GM18520 (cell line): ENCODE data around the gene ARHGEF26.
A peak's percentile ranks its signal among the peaks of the same experiment; 100 is the strongest.

Experiments used
- ATAC-seq: cut with Tn5 transposase; IDR thresholded peaks from one replicate; pipeline ENCODE4 v1.9.1; 2021; ENCODE audit not compliant: unreplicated experiment

Gene ARHGEF26

DNA sequence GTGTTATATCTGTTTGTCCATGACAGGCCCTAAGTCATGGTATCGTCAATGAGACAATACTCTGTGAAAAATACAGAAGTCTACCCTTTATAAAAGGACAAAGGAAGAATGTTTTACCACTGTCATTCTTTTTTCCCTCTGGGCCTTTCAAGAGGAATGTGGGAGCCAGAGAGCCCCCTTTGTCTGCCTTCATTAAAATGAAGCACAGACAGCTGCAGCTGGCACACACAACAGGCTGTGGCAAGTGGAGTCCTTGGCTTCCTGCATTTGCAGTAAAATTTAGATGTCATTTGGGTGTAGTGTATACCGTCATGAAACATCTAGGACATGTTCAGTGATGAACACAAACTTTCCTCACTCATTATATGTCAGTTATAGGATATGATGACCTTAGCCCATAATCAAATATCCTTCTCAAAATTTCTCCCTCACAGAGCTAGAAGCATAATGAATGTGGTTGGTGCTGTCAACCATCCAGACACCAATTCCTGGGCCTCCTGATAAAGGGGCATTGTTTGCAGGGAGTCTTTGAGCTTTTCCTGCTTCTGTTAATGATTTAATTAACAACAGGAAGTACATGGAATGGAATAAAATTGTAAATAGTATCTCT is 126.7 kb downstream of the ARHGEF26 start:
- ATAC-seq, result no peak

GRCh38 chr3:154250291-154250690 is 129.1 kb downstream of the ARHGEF26 start:
- ATAC-seq, result no peak

GRCh38 chr3:154251610-154252009 is 130.4 kb downstream of the ARHGEF26 start:
- no peak for ATAC-seq

GRCh38 chr3:154252759-154253638 is 131.8 kb downstream of the ARHGEF26 start:
- peak; percentile 77 for ATAC-seq

DNA sequence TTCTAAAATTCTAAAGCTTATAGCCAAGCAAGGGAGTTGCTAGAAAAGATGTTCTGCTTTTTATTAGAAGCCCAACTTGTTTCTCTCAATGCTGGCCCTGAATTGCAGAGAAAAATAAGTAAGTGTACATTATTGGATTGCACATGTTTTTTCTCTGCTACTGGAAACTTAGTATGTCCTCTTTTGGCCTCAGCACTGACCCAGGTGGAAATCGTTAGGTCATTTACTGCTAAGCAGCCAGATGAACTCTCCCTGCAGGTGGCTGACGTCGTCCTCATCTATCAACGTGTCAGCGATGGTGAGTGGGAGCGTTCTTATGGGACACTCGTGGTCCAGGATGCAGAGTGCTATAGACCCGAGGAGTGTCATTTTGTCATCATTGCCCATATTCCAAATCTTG is 133.3 kb downstream of the ARHGEF26 start:
- no peak for ATAC-seq

DNA sequence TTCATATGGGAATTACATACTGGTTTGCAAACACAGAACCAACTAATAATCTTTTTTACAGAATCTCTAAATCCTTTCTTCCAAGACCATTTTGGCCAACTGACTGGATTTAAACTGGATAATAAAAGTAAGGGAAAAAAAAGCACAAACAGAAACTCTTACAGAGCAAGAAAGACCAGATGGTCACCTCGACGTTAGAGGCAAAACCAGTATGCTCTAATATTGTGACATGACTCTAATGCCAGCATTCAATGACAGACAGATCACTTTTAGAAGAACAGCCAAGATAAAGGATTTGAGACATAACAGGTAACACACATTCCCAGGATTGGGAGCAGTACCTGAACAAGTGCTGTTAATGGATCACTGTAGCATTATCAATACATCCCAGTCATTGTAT is 152.2 kb downstream of the ARHGEF26 start:
- no peak for ATAC-seq

GRCh38 chr3:154274348-154274747 is 153.2 kb downstream of the ARHGEF26 start:
- no peak for ATAC-seq

- no peak for ATAC-seq
Measured at GRCh38 chr3:154275292-154275691, 154.1 kb downstream of the ARHGEF26 start.

- no peak for ATAC-seq
Measured at GRCh38 chr3:154275965-154276364, 154.8 kb downstream of the ARHGEF26 start.

DNA sequence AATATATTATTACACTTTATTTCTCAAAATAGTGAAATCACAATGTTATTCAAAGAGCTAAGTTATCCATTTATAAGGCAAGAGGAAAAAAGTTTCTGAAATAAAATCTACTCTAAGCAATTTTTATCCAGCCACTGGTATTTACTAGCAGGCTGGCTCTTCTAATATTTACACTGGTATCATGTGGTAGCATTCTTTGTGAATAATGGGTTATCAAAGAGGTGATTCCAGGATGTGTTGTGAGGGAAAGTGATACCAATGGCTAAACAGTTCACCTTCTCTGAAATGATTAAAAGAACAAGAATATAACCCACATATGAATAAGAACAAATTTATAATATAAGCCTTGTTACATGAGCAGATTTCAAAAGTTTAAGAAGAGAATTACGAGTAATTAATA is 159.0 kb downstream of the ARHGEF26 start:
- ATAC-seq, result no peak

GRCh38 chr3:154285221-154285620 is 164.0 kb downstream of the ARHGEF26 start:
- ATAC-seq, result no peak

DNA sequence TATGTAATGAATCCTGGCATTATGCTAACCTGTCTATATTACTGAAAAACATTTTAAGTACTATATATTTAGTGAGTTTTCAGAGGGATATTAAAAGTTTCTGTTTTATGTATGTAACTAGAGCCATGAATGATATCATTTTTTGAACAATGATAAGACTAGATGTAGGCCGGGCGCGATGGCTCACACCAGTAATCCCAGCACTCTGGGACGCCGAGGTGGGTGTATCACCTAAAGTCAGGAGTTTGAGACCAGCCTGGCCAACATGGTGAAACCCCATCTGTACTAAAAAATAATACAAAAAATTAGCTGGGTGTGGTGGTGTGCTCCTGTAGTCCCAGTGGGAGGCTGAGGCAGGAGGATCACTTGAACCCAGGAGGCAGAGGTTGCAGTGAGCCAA is 169.0 kb downstream of the ARHGEF26 start:
- no peak for ATAC-seq

DNA sequence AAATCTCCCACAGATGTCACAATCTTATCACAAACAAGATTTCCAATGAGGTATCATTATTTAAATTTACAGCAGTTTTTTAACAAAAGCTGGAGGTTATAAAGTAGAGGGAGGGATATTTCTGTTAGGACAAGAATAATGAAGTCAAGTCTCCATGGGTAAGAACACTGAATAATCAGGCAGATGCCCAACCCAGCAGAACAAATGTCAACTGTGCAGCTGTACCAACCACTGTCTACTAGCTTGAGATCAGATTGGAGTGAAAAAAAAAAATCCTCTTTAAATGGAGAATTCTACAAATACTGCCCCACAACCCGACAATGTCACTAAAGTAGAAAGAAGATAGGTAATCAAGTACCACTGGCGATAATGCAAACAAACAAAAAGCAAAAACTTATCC is 172.8 kb downstream of the ARHGEF26 start:
- no peak for ATAC-seq

DNA sequence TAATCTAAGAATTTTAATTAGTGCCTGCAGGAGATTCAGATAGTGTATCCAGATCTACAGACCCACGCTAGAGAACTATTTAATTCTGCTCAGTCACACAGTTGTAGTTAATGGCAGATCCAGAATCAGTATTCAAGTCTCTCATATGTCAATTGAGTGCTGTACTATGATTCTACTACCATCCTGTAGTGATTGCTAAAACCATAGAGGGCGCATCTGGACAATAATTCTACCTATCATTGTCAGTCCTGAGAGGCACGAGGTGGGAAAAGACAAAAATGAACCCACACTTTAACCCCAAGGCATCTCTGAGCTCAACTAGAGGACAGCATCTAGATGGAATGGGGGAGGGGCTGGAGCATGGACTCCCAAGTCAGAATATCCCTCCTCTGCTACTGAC is 180.4 kb downstream of the ARHGEF26 start:
- no peak for ATAC-seq

DNA sequence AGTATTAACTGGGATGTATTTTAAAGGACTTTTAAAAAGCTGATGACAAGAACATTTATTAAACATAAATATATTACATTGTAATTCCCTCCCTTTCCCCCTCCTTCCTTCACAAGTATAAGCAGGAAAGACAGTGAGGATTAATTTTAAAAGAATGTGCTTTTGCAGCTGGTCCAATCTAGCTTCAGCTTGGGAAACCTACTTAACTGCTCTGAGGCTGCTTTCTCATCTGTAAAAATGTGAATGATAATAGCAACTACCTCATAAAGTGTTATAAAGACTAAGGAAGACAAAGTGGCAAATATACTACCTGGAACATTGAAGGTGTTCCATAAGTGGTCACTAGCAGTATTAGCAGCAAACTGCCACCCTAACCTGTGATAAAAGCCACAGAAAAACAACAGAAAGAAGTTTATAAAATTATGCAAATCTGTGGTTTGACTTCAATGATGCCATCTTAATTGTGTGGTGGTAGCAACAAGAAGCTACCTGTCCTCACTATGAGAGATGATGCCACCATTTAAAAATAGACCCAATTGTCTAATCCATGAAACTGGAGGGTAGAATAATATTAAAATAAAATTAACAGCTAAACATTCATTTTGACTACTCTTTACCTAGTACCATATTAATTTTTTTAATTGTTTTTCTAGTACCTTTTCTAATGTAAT is 183.1 kb downstream of the ARHGEF26 start:
- peak; percentile 61 for ATAC-seq

DNA sequence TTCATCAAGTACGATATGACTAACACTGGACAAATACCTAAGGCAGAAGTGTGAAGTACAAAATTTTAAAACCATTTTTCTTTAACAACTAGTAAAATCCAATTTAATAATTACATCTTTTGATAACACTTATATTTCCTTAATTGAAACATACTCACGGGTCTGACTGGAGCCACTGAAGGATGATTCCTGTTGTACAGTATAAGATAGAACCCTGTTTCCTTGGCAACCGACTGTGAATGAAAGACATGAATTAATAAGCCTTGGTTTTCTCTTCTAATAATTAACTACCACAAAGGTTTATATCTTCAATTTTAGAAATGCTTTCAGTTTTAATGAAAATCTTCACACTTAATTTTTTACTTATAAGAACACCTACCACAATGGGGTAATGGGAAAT is 183.7 kb downstream of the ARHGEF26 start:
- no peak for ATAC-seq

DNA sequence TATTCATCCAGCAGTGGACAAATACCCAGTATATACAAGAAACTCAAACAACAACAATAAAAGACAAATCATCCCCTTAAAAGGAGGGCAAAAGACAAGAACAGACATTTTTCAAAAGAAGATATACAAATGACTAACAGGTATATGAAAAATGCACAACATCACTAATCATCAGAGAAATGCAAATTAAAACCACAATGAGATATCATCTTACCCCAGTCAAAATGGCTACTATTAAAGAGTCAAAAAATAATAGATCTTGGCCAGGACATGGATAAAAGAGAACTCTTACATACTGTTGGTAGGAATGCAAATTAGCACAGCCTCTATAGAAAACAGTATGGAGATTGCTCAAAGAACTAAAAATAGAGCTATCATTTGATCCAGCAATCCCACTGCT is 186.2 kb downstream of the ARHGEF26 start:
- no peak for ATAC-seq
